ENCODE results near the gene PPOX.

PPOX gene

DNA sequence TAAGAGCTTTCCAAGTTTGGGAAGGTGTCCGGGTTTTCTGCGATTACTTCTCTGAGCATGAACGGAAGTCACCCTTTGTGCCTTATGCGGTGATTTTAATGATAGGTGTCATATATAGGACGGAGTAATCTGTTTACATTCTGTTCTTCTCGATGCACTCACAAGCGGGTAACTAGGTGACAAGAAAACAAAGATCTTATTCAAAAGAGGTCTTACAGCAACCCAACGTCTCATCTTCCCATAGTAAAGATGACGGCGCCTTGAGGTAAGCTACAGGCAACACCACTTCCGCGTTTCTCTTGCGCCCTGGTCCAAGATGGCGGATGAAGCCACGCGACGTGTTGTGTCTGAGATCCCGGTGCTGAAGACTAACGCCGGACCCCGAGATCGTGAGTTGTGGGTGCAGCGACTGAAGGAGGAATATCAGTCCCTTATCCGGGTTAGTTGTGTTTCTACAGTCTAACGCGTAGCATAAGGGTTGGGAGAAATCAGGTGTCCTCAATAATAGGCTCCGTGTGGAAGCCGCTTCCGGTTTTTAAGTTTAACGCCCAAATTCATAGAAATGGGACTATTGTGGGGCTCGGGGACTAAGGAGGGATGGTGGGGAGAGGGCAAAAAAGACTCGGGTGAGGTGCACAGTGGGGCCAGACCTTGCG is 12.4 kb upstream of the PPOX start, which contains the start of gene UFC1:
Gene UFC1, plus strand, starts transcription at position 297 of the 656 bp plus-strand sequence. Its CDS starts 20 bp downstream, at position 317.
- peak; percentile 17 for FAIRE-seq

DNA sequence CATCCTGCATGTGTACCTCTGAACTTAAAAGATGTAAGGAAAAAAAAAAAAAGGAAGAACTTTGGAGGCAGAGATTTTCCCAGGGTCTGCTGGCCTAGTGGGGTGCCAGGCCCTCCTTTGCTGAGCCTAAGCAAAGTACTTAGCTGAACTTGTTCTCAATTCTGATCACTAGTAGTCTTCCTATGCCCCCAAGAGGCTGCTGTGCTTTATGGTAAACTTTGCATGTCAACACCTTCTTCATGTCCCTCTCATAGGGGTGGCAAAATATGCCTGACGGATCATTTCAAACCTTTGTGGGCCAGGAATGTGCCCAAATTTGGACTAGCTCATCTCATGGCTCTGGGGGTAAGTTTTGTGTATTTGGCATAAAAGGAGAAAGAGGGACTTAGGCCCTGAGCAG is 8.4 kb upstream of the PPOX start:
- FAIRE-seq, result no peak

DNA sequence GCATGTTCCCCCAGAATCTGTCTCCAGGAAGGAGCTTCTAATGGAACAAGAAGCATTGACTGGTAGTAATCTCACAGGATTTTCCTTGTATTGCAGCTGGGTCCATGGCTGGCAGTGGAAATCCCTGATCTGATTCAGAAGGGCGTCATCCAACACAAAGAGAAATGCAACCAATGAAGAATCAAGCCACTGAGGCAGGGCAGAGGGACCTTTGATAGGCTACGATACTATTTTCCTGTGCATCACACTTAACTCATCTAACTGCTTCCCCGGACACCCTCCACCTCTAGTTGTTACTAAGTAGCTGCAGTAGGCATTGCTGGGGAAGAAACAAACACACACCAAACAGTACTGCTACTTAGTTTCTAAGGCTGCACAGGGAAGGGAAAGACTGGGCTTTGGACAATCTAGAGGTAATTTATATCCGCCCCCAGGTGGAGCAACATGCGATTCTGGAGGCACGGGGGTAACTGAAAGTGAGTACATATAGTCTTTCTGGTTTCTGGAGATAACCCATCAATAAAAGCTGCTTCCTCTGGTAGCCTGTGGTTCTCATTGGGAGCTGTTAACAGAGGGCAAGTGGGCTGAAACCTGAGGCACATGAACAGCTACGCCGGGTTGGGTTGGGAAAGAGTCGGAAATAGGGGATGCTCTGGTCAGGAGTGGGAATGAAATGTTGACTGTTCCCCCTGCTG is 7.8 kb upstream of the PPOX start:
- FAIRE-seq, result no peak

DNA sequence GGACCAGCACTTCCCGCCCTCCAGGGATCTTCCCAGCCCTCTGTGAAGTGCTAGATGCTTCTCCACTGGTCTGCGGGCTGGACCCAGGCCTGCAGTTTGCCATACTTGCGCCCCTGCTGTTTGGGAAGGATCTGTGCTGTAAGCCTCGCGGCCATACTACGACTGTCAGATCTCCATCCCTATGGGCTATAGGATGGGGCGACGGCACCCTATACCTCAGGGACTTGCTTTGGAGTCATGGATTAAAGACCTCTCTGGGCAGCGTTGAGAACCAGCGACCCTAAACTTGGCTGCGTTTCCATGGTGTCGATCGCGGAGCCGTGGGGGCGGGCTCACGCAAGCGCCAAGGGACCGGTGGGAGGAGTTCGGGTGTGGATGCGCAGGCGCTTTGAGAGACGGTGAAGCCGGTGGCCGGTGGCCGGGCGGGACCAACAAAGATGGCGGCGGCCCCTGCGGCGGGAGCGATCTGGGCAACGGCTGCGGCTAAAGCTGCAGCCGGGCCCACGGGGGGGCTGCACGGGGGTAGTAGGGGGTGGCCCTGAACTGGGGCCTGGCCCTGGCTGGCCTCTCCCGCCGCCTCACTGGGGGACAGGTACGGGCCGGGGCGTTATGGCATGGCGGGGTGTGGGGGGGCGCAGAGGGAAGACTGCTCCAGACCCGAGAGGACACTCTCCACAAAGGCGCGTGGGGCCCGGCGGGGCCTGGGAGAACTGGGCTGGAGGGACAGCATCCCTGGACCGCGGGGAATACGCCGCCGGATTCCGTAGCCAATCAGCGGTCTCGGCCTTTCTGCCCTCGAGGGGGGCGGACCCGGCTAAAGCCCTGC is 6.9 kb upstream of the PPOX start, which contains the start of gene USP21:
Gene USP21, plus strand, starts transcription at position 414 of the 826 bp plus-strand sequence. CDS start 1,141 bp downstream, outside the sequence.
- no peak for FAIRE-seq

DNA sequence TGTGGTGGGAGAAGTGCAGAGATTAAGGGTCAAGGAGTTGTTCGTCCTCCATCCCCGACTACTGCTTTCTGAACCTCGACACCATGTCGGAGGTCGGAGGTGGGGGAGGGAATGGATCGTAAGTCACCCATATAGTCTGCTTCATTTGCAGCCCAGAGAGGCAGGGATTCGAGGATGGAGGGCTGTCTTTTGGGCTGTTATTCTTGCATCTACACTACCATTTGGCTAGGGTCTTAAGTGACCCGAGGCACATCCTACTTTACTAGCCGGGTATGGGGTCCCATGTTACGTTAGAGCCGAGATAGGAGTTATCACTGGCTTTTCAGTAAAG is 6.3 kb upstream of the PPOX start:
- no peak for FAIRE-seq

DNA sequence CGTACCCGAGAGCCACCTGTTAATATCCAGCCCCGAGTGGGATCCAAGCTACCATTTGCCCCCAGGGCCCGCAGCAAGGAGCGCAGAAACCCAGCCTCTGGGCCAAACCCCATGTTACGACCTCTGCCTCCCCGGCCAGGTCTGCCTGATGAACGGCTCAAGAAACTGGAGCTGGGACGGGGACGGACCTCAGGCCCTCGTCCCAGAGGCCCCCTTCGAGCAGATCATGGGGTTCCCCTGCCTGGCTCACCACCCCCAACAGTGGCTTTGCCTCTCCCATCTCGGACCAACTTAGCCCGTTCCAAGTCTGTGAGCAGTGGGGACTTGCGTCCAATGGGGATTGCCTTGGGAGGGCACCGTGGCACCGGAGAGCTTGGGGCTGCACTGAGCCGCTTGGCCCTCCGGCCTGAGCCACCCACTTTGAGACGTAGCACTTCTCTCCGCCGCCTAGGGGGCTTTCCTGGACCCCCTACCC is 5.5 kb upstream of the PPOX start:
- no peak for FAIRE-seq

DNA sequence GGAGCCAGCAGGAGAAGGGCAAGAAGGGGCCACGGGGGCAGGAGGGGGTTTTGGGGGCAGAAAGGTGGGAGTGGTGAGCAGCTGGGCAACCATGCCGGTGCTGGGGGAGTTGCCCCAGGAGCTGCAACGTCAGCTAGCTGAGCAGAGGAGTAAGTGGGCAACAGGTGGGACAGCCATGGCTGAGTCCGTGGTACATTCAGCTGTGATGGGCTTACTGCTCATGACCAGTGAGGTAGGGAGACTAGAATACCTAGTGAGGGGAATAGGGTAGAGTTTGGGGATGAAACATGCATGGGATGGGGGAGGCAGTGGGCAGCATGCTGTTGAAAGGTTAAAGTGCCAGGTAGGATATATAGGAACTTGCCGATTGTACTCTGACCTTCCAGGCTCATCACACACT is 4.6 kb upstream of the PPOX start:
- no peak for FAIRE-seq

DNA sequence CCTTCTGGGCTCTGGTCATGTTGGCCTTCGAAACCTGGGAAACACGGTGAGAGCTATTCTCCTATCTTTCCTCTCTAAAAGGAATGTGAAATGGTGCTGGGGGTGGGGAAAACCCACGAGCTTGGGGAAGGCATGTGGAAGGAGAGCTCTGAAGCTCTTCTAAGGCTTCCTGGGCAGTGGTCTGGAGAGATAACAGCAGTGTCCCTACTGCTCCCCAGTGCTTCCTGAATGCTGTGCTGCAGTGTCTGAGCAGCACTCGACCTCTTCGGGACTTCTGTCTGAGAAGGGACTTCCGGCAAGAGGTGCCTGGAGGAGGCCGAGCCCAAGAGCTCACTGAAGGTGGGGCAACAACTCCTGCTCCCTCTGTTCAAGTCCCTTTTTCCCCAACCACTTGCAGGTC is 4.2 kb upstream of the PPOX start:
- FAIRE-seq, result no peak

DNA sequence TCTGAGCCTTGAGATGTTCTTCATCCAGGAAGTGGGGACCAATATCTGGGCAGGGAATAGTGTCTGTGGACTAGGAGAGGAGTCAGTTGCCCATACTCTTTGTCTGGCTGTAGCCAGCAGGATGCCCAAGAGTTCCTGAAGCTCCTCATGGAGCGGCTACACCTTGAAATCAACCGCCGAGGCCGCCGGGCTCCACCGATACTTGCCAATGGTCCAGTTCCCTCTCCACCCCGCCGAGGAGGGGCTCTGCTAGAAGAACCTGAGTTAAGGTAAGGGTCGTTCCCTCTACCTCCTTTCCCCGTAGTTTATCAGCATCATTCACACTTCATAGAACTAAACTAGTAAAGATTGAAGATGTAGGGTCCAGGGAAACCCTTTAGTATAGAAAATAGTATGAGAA is 3.4 kb upstream of the PPOX start:
- FAIRE-seq, result no peak

DNA sequence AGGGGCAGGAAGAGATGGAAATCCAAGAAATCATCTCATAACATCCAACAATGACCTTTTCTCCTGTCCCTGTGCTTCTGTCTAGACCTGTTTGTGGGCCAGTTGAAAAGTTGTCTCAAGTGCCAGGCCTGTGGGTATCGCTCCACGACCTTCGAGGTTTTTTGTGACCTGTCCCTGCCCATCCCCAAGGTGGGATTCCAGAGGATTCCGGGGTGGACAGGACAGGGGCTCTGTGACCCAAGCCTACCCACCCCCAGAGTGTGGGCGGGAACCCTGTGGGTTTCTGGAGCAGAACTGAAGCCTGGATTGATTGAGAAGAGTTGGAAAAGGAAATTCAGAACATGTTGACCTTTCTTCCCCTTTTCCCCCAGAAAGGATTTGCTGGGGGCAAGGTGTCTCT is 2.4 kb upstream of the PPOX start:
- no peak for FAIRE-seq

DNA sequence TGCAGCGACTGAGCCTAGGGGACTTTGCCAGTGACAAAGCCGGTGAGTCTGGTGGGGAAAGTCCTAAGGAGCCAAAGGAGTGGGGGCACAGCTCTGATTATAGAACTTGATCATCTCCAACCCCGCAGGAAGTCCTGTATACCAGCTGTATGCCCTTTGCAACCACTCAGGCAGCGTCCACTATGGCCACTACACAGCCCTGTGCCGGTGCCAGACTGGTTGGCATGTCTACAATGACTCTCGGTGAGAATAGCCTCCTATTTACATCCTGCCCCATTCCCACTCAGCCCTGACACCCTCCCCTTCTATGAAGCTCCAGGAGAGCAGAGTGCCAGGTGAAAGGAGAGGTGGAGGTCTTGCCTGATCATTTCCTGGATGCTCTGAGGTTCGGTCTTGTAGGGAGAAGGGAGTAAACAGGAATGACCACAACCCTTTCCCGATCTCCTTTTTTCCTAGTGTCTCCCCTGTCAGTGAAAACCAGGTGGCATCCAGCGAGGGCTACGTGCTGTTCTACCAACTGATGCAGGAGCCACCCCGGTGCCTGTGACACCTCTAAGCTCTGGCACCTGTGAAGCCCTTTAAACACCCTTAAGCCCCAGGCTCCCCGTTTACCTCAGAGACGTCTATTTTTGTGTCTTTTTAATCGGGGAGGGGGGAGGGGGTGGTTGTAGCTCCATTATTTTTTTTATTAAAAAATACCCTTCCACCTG is 1.2 kb upstream of the PPOX start:
- FAIRE-seq, result no peak

DNA sequence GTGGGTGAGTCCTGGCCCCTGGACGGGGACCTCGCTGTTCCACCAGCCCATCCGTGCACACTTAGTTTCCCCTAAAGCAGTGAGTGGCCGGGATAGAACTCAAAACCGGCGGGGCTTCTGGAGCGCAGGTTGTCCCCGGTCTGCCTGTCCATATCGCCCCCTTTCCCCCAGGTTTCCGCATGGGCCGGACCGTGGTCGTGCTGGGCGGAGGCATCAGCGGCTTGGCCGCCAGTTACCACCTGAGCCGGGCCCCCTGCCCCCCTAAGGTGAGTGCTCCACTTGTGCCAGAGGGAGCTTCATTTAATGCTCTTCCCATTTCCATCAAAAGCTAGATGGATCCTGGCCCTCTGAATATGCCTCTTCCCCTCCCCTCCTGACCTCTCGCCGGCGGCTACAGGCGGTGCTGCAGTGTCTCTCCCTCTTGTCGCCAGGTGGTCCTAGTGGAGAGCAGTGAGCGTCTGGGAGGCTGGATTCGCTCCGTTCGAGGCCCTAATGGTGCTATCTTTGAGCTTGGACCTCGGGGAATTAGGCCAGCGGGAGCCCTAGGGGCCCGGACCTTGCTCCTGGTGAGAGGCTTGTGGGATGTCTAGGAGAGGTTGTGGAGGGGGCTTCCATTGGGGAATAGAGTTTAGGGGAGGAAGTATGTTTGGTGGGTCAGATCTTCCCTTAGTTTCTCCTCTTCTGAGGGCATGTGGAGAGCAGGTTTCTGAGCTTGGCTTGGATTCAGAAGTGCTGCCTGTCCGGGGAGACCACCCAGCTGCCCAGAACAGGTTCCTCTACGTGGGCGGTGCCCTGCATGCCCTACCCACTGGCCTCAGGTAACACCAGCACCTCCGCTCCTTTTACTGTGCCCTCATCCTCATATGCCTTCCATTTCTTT is 683 bp downstream of the PPOX start:
- no peak for FAIRE-seq

DNA sequence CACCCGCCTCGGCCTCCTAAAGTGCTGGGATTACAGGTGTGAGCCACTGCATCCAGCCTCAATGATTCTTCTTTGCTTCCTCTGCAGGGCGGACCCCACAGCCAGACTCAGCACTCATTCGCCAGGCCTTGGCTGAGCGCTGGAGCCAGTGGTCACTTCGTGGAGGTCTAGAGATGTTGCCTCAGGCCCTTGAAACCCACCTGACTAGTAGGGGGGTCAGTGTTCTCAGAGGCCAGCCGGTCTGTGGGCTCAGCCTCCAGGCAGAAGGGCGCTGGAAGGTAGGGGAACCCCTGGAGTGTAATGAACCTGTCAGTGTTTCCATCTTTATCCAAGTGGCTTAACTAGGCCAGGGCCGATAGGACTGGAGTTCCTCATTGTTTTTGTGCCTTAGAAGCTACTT is 2.7 kb downstream of the PPOX start:
- FAIRE-seq, result no peak

DNA sequence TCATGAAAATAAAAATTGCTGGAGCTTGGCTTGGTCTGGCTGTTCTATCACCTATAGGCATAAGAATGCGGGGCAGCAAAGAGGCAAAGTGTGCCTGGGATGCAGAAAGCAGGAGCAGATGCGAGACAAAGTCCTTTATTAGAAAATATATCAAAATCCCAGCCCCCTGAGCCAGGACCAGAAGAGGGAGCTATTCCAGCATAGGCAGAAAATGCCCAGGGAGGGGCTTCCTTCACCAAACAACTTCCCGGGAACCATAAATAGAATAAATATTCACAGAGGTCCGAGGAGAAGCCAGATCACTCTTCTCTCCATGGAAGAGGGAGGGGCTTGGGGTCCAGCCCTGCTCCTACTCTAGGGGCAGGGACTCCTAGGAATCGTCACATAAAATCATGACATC is 5.0 kb downstream of the PPOX start:
- FAIRE-seq, result no peak

DNA sequence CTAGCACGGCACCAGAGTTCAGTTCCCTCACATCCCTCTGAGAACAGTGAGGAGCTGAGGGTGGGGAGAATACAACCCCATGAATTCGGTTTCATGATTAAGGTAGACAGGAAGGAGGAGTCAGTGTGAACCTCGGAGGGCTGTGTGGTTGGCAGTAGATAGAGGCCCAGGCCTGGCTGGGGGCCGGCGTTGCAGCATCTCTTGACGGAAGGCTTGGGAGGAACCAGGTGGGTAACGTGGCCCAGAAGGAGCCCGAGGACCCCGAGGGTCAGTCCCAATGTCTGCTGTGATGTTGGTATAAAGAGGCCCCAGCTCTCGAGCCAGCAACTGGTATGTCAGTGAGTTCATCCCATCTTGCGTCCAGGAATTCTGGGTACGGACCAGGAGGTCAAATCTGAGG is 5.5 kb downstream of the PPOX start:
- FAIRE-seq, result no peak

DNA sequence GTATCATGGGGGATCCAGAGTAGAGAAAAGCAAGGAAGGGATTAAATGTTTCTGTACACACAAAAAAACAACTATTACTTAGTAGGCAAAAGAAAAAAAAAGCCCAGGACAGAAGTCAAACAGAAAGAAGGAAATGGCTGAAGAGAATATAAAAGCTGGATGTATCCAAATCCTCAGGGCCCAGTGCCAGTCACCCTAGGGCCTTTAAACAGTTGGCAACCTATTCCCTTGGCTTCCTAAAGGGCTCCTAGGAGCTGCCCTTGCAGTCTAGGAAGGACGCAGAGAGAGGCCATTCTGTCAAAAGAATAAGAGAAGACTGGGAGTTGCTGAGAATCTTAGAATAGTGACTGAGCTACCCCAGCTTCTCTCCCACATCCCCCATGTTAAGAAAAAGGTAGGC is 6.1 kb downstream of the PPOX start:
- FAIRE-seq, result no peak

DNA sequence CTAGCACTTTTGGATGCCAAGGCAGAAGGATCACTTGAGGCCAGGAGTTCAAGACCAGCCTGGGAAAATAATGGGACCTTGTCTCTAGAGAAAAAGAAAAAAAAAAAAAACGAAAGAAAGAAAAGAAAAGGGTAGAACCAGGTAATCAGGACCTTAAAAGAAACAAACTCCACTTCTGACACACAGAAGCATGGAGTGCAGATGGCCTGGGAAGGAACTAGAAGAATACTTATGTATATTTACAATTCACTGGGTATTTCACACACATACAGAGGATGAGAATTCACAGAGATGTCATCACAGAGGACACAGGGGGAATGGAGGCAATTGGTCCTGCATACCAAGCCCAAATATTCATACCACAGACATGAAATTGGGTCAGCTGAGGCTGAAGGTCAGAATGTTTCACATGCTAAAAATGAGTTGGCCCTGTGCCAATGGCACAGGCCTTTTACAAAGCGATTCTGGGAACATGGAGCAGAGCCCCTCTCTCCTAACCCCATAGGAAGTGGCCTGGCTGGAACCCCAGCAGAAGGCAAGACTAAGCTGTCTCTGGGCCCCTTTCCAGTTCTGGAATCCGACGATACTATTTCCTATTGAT is 6.7 kb downstream of the PPOX start:
- FAIRE-seq, result no peak

DNA sequence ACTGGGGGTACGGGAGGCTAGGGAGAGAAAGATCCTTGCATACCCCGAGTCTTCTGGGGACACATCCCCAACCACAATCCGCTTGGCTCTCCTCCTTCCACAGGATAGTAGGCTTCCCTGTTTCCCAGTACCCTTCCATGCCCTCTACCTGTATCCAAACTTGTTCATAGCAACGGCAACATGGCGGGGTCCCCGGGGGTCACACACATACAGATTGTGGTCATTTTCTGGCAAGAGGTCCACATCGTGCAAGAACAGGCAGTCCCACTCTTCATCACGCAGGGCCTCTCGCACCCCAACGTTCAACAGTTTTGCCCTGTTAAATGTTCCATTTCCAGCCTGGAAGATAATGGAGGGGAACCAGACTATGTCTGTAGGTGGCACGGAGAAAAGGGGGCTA is 7.5 kb downstream of the PPOX start:
- FAIRE-seq, result no peak

DNA sequence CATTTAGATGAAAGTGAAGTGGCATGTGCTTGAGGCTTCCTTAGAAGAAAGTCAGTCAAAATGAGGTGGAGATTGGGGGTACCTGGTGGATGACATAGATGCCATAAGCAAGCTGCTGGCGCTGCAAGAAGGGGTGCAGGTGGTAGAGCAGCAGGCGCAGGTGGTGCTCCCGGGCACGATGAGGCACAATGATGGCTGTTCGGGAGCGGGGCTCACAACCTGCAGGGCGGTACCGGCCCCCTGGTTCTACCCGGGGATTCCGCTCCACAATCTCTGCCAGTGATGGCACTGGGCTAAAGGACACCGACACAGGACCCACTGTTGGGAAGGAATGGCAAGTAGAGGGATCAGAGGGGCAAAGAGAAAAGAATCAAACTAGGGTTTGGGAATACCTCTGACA is 8.7 kb downstream of the PPOX start:
- no peak for FAIRE-seq

DNA sequence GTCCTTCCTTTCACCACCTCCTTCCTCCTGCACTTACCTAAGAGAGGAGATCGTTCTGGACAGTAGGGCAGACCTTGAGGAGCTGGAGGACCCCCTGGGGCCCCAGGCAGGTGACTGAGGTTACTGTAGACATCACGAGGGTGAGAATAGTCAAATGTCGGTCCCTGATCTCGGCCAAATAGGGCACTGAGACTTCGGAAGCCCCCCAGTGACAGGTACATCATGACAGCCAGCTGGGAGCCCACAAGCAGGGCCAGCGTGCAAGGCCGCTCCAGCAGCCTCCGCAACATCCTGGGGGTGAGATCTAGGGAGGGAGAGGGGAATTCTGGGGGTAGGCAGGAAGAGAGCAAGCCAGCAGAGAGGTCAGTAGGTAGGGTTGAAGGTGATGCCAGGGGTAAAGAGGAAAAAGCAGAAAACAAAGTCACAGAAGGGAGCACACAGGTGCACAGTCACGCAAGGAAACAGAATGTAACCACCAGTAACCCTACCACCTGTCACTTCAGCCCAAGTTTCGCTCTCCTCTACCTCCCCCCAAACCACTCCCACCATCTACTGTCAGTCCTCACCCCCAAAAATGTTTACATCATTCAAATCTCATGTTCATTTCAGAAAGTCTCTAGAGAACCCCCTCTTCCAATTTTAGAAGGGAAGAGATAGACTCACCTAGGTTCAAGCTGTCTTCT is 9.7 kb downstream of the PPOX start:
- FAIRE-seq, result no peak

DNA sequence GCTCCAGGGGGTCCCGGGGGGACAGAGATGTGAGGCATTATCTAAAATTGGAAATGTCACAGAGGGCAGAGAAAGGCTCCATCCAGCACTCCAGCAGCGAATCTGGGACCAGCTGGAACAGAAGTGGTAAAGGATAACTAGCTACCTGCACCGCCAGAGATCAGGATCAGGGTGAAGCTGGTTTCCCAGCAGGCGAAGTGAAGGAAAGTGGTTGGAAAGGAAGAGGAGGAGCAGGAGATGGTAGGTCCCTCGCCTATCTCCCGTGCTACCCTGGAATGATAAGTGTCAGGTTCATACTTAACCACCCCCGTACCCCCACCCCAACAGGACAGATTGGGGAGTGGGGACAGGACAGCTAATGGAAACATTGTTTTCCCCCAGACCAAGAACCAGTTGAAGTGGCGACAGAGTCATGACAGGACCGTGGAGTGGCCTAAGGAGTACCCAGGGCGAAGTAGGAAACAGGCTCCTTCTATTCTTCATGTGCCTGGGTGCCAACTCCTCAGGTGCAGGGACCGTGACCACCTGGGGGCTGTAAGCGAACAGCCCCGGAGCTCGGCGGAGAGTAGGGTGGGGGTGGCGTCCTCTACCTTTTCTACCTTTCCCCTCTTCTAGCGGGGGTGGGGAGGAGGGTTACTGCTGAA is 10.4 kb downstream of the PPOX start:
- FAIRE-seq, result no peak

Measured in islet of Langerhans (tissue), 1 donor.